ENCODE data around the gene STARD3. TPM values are rescaled to one million over a fixed set of nuclear protein-coding genes. Genes with fewer than 3 reads are reported as not detected.

STARD3 gene
- total RNA-seq, 1 donor from 2014 or later = 18.4 TPM

- peaks cover 23% of the 10 kb centered on the region for H3K27me3 ChIP-seq (ENCODE audit: control insufficient read depth, insufficient read depth, low read length)
These were observed 29.8 kb downstream of the STARD3 start for GRCh38 chr17:39666601-39667261.

GRCh38 chr17:39667262-39667944 is 30.5 kb downstream of the STARD3 start:
- DNase-seq (ENCODE audit: low read depth) = no peak
- TF ChIP-seq CTCF (IDR thresholded peaks at IDR 0.05; ENCODE audit: insufficient read depth, low read length, severe bottlenecking) = no peak
- FAIRE-seq = no peak
- no peak overlapping the region for H3K4me3 ChIP-seq (ENCODE audit: low read depth, low read length)
- peaks cover 23% of the 10 kb centered on the region for H3K27me3 ChIP-seq (ENCODE audit: control insufficient read depth, insufficient read depth, low read length)
- H3K36me3 ChIP-seq (ENCODE audit: control insufficient read depth, insufficient read depth, low read length) = peaks cover 3% of the 10 kb centered on the region

More at GRCh38 chr17:39666601-39667261, 29.8 kb downstream of the STARD3 start:
- peaks cover 4% of the 10 kb centered on the region for H3K36me3 ChIP-seq (ENCODE audit: control insufficient read depth, insufficient read depth, low read length)
- no peak overlapping the region for H3K4me3 ChIP-seq (ENCODE audit: low read depth, low read length)
- FAIRE-seq (no peak), DNase-seq (ENCODE audit: low read depth) (no peak)
- no peak for TF ChIP-seq CTCF (IDR thresholded peaks at IDR 0.05; ENCODE audit: insufficient read depth, low read length, severe bottlenecking)

GRCh38 chr17:39667945-39668924 is 31.3 kb downstream of the STARD3 start, which contains the start of gene PNMT:
TSS of gene PNMT (plus strand) at chr17:39668453. CDS start at chr17:39668476, 23 bp downstream.
- DNase-seq (ENCODE audit: low read depth) (peak; percentile 31), FAIRE-seq (no peak)
- TF ChIP-seq CTCF (IDR thresholded peaks at IDR 0.05; ENCODE audit: insufficient read depth, low read length, severe bottlenecking) = peak; percentile 80
- H3K36me3 ChIP-seq (ENCODE audit: control insufficient read depth, insufficient read depth, low read length) = no peaks in the 10 kb centered on the region
- peak within 1 kb of the TSS; percentile 26 for H3K4me3 ChIP-seq (ENCODE audit: low read depth, low read length)
- peaks cover 23% of the 10 kb centered on the region for H3K27me3 ChIP-seq (ENCODE audit: control insufficient read depth, insufficient read depth, low read length)

- DNase-seq (ENCODE audit: low read depth) (no peak), FAIRE-seq (no peak)
- Histone ChIP-seq H3K4me3 (ENCODE audit: low read depth, low read length) (no peak overlapping the region), H3K36me3 (ENCODE audit: control insufficient read depth, insufficient read depth, low read length) (no peaks in the 10 kb centered on the region), H3K27me3 (ENCODE audit: control insufficient read depth, insufficient read depth, low read length) (peaks cover 23% of the 10 kb centered on the region)
- no peak for TF ChIP-seq CTCF (IDR thresholded peaks at IDR 0.05; ENCODE audit: insufficient read depth, low read length, severe bottlenecking)
These were observed 33.2 kb downstream of the STARD3 start for GRCh38 chr17:39669897-39670735.

- peak; percentile 28 for FAIRE-seq
- DNase-seq (ENCODE audit: low read depth) = no peak
- no peak for TF ChIP-seq CTCF (IDR thresholded peaks at IDR 0.05; ENCODE audit: insufficient read depth, low read length, severe bottlenecking)
- H3K36me3 ChIP-seq (ENCODE audit: control insufficient read depth, insufficient read depth, low read length) = no peaks in the 10 kb centered on the region
- H3K27me3 ChIP-seq (ENCODE audit: control insufficient read depth, insufficient read depth, low read length) = peaks cover 23% of the 10 kb centered on the region
- H3K4me3 ChIP-seq (ENCODE audit: low read depth, low read length) = no peak overlapping the region
These were observed 33.8 kb downstream of the STARD3 start for GRCh38 chr17:39670746-39671145.
